Vagina (tissue), 2 donors: ENCODE measurements around the gene GPM6B. TPM values are rescaled to one million over a fixed set of nuclear protein-coding genes. Genes with fewer than 3 reads are reported as not detected.

Experiments
- DNase-seq, 2 donors: peaks; one replicate each; pipeline ENCODE4 v3.0.0-alpha.2; 2017; ENCODE audit errors: extremely low spot score in 2 of 2
- H3K27ac ChIP-seq: fragments of 200-600 bp; sonication (generic); one replicate; pipeline ENCODE4 v1.5.1; 2019
- H3K27me3 ChIP-seq: fragments of 200-600 bp; sonication (generic); one replicate; pipeline ENCODE4 v1.5.1; 2019
- H3K36me3 ChIP-seq, 2 donors: fragments of 200-600 bp; sonication (generic); one replicate each; pipeline ENCODE4 v1.5.1; 2017 to 2019
- H3K4me1 ChIP-seq: fragments of 200-600 bp; sonication (generic); one replicate; pipeline ENCODE4 v1.5.1; 2019
- H3K4me3 ChIP-seq, 2 donors: fragments of 200-600 bp; sonication (generic); 1 replicate in 1 of 2; 2 replicates in 1 of 2; pipeline ENCODE4 v1.5.1; 2016 to 2019
- H3K9me3 ChIP-seq: fragments of 200-600 bp; sonication (generic); one replicate; pipeline ENCODE4 v1.5.1; 2019
- POLR2A ChIP-seq, 2 donors: fragments of 450-650 bp; IDR thresholded peaks; one replicate each; pipeline ENCODE4 v1.6.1; 2017; ENCODE audit warnings: antibody characterized with exemption in 2 of 2, mild to moderate bottlenecking in 2 of 2, moderate library complexity in 2 of 2
- POLR2AphosphoS5 ChIP-seq, 2 donors: sonication (generic); formaldehyde crosslinking; IDR thresholded peaks; one replicate each; pipeline ENCODE4 v1.9.0; 2017; ENCODE audit warnings: antibody characterized with exemption in 2 of 2, mild to moderate bottlenecking in 2 of 2, low read depth in 1 of 2; ENCODE audit not compliant: insufficient read depth in 1 of 2
- intact Hi-C: fragments of 100-400 bp; cut with DNase I; formaldehyde crosslinking; loops from one replicate; pipeline ENCODE4 v1.15.1; 2023
- total RNA-seq: library from RNA; depleted of rRNA; stranded (reverse); fragments of >200 nt; gene quantifications from one replicate; pipeline ENCODE4 v1.2.3, GENCODE V29; 2016
- TF ChIP-seq, protein P1 (sequence below), 3 experiments: fragments of 450-650 bp in 2 of 3; fragments of 200-600 bp in 1 of 3; sonication (generic) in 1 of 3; IDR thresholded peaks; one replicate each; pipeline ENCODE4 v1.5.1; 2017 to 2019; ENCODE audit warnings: antibody characterized with exemption in 3 of 3, mild to moderate bottlenecking in 2 of 3, moderate library complexity in 2 of 3

GPM6B gene
- total RNA-seq, 1 donor from 2014 or later: 15.7 TPM

DNA sequence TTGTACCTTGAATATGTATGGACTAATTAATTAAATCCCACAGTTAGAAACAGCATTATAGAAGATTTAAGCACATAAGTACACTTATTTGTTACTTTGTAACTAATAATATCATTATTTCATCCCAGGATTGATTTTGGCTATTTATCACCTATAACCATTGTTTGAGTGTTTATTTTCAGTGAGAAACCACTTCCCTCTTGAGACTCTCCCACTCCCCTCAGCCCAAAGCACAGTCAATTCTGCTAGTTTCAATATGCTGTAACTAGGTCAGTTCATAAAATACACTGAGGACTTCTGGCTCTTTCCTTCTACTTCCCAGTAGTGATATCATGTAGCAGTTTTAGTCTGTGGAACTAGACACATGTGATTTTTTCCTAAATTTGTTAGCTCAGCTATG, 66.1 kb downstream of the GPM6B start:
- intact Hi-C loops: loop anchor here (5.0 kb wide), 1 partner anchor 281 kb away; no protein-coding TSS in a partner anchor
- TF ChIP-seq POLR2A (IDR thresholded peaks at IDR 0.05): no peak
- TF ChIP-seq, protein P1, sequence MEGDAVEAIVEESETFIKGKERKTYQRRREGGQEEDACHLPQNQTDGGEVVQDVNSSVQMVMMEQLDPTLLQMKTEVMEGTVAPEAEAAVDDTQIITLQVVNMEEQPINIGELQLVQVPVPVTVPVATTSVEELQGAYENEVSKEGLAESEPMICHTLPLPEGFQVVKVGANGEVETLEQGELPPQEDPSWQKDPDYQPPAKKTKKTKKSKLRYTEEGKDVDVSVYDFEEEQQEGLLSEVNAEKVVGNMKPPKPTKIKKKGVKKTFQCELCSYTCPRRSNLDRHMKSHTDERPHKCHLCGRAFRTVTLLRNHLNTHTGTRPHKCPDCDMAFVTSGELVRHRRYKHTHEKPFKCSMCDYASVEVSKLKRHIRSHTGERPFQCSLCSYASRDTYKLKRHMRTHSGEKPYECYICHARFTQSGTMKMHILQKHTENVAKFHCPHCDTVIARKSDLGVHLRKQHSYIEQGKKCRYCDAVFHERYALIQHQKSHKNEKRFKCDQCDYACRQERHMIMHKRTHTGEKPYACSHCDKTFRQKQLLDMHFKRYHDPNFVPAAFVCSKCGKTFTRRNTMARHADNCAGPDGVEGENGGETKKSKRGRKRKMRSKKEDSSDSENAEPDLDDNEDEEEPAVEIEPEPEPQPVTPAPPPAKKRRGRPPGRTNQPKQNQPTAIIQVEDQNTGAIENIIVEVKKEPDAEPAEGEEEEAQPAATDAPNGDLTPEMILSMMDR (IDR thresholded peaks at IDR 0.05): no peak
- TF ChIP-seq POLR2AphosphoS5 (IDR thresholded peaks at IDR 0.05; ENCODE audit: insufficient read depth in 1 of 2, low read depth in 1 of 2): no peak
- Histone ChIP-seq H3K27ac (no peak overlapping the region), H3K9me3 (no peaks in the 10 kb centered on the region), H3K27me3 (no peaks in the 10 kb centered on the region), H3K36me3 (peaks cover 0 to 5% of the 10 kb centered on the region in 2 donors), H3K4me1 (no peaks in the 10 kb centered on the region), H3K4me3 (no peak overlapping the region)
- DNase-seq: no peak

DNA sequence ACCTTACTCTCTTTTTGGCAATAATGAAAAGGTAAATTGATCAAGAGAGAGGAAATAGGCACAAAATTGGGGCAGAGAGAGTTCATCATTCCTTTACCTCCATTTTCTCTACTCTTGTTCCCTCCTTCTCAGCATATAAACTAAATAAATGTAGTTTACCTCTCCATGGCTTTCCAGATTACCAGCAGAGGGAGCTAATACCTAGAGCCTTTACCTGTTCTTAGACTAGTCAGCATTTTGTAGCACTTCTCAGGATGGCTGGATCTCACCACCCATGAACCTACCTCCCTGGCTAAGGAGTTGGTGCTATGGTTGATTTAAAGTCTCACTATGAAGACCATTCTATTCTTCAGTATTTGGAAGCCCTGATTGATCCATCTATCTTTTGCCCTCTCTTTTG, 66.7 kb downstream of the GPM6B start:
- H3K27ac ChIP-seq: no peak overlapping the region
- H3K4me3 ChIP-seq: no peak overlapping the region
- no peaks in the 10 kb centered on the region for H3K9me3 ChIP-seq
- TF ChIP-seq, protein P1 (IDR thresholded peaks at IDR 0.05): peak in 2 of 3 experiments; percentile 14 to 41
- no peak for TF ChIP-seq POLR2AphosphoS5 (IDR thresholded peaks at IDR 0.05; ENCODE audit: insufficient read depth in 1 of 2, low read depth in 1 of 2)
- no peak for TF ChIP-seq POLR2A (IDR thresholded peaks at IDR 0.05)
- no peaks in the 10 kb centered on the region for H3K4me1 ChIP-seq
- intact Hi-C loops: loop anchor here (5.0 kb wide), 1 partner anchor 282 kb away; no protein-coding TSS in a partner anchor
- H3K27me3 ChIP-seq: no peaks in the 10 kb centered on the region
- peaks cover 0 to 5% of the 10 kb centered on the region in 2 donors for H3K36me3 ChIP-seq
- no peak for DNase-seq

DNA sequence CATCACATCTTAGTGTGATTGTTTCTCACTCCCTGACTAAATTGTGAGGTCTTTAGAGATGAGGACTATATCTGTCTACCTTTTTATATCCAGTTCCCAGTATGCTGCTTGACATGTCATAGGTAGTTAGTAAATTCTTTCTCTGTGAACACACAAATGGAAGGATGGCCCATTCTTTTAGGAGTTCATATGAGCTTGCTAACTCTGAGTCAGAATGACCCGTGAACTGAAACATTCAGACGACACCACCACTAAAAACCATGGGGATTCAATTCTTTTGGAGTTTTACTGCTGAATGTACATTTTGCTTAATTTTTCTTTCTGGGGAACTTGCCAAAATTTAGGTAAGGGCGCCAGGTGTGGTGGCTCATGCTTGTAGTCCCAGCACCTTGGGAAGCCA, 68.4 kb downstream of the GPM6B start:
- Histone ChIP-seq H3K27ac (no peak overlapping the region), H3K9me3 (no peaks in the 10 kb centered on the region), H3K27me3 (no peaks in the 10 kb centered on the region), H3K36me3 (peaks cover 0 to 12% of the 10 kb centered on the region in 2 donors), H3K4me1 (no peaks in the 10 kb centered on the region), H3K4me3 (no peak overlapping the region)
- TF ChIP-seq POLR2A (IDR thresholded peaks at IDR 0.05): no peak
- TF ChIP-seq, protein P1 (IDR thresholded peaks at IDR 0.05): no peak
- no peak for TF ChIP-seq POLR2AphosphoS5 (IDR thresholded peaks at IDR 0.05; ENCODE audit: insufficient read depth in 1 of 2, low read depth in 1 of 2)
- intact Hi-C loops: no loop called here
- no peak for DNase-seq

DNA sequence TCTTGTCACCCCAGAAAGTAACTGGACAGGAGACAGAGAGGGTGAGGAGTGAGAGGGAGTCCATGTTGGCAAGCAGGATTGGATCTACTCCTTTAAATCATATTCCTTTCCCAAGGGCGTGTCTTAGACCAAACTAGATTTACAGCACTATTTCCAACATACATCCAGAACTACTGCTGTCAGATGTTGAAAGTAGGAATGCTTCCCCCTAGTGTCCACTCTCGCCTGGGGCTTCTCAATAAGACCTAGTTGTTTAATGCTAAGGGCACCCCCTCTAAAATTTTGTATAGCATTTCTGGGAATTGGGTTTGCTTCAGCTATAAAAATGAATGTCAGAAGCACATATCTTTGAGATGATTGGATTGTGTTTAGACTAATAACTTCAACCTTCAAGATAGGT, 69.1 kb downstream of the GPM6B start:
- no peak for TF ChIP-seq POLR2A (IDR thresholded peaks at IDR 0.05)
- TF ChIP-seq, protein P1 (IDR thresholded peaks at IDR 0.05): peak in 1 of 3 experiments; percentile 33
- no peak for TF ChIP-seq POLR2AphosphoS5 (IDR thresholded peaks at IDR 0.05; ENCODE audit: insufficient read depth in 1 of 2, low read depth in 1 of 2)
- no peak overlapping the region for H3K4me3 ChIP-seq
- no peak overlapping the region for H3K27ac ChIP-seq
- no peaks in the 10 kb centered on the region for H3K27me3 ChIP-seq
- DNase-seq: no peak
- H3K36me3 ChIP-seq: peaks cover 0 to 12% of the 10 kb centered on the region in 2 donors
- H3K4me1 ChIP-seq: no peaks in the 10 kb centered on the region
- intact Hi-C loops: no loop called here
- no peaks in the 10 kb centered on the region for H3K9me3 ChIP-seq

DNA sequence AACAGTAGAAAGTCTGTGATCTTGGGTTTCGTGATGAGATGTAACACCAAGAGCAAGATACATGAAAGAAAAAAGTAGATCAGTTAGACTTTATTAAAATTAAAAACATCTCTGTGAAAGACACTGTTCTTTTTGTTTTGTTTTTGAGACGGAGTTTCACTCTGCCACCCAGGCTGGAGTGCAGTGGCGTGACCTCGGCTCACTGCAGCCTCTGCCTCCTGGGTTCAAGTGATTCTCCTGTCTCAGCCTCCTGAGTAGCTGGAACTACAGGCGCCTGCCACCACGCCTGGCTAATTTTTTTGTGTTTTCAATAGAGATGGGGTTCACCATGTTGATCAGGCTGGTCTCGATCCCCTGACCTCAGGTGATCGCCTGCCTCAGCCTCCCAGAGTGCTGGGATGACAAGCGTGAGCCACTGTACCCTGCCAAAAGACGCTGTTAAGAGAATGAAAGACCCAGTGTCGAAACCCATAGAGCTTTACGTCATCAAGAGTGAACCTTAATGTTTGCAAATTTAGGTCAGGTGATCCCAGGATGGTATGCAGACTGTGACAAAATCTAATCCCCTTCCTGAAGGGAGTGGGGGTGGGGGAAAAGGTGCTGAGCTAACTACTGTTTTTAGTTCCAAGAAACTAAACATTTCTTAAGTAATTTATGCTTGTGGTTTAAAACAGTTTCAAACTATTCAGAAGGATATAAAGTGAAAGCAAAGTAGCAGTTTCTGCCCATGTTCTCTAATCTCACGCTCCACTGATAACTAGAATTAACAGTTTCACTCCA, 74.3 kb downstream of the GPM6B start:
- Histone ChIP-seq H3K36me3 (peaks cover 0 to 16% of the 10 kb centered on the region in 2 donors), H3K27me3 (no peaks in the 10 kb centered on the region), H3K27ac (no peak overlapping the region), H3K4me1 (no peaks in the 10 kb centered on the region), H3K4me3 (no peak overlapping the region), H3K9me3 (no peaks in the 10 kb centered on the region)
- intact Hi-C loops: no loop called here
- TF ChIP-seq POLR2AphosphoS5 (IDR thresholded peaks at IDR 0.05; ENCODE audit: insufficient read depth in 1 of 2, low read depth in 1 of 2): no peak
- TF ChIP-seq, protein P1 (IDR thresholded peaks at IDR 0.05): no peak
- TF ChIP-seq POLR2A (IDR thresholded peaks at IDR 0.05): no peak
- DNase-seq: no peak
